GM19351 (cell line): ENCODE measurements around the gene DEFB123.
"Not testable (repeated sequence)": the region's sequence is repeated elsewhere in the genome, so short reads cannot be mapped to it uniquely, and the experiment has no call there.

Experiments
- ATAC-seq: cut with Tn5 transposase; IDR thresholded peaks from one replicate; pipeline ENCODE4 v1.9.1; 2021; ENCODE audit warnings: mild to moderate bottlenecking, moderate library complexity; ENCODE audit not compliant: unreplicated experiment

The DEFB123 gene

GRCh38 chr20:31440012-31440659, at the start of gene DEFB123:
Gene DEFB123, plus strand, starts transcription at chr20:31440632. Its CDS starts 67 bp downstream, at chr20:31440699.
- no peak for ATAC-seq

- no peak for ATAC-seq
Observed at GRCh38 chr20:31392836-31393235, 47.6 kb upstream of the DEFB123 start.

- ATAC-seq, result no peak
Observed at GRCh38 chr20:31394900-31395299, 45.5 kb upstream of the DEFB123 start.

- ATAC-seq, result no peak
Observed at GRCh38 chr20:31403886-31404285, 36.5 kb upstream of the DEFB123 start.

GRCh38 chr20:31406115-31406514, 34.3 kb upstream of the DEFB123 start, which contains the start of gene DEFB121:
Gene DEFB121, minus strand, starts transcription at chr20:31406215. Its CDS starts 63 bp downstream, at chr20:31406152.
- ATAC-seq, result no peak

- ATAC-seq, result no peak
Observed at GRCh38 chr20:31410011-31410410, 30.4 kb upstream of the DEFB123 start.

- ATAC-seq, result no peak
Observed at GRCh38 chr20:31414381-31414780, 26.1 kb upstream of the DEFB123 start.

GRCh38 chr20:31415653-31416052, 24.8 kb upstream of the DEFB123 start:
- ATAC-seq, result no peak

GRCh38 chr20:31418307-31418706, 22.1 kb upstream of the DEFB123 start:
- no peak for ATAC-seq

- ATAC-seq, result no peak
Observed at GRCh38 chr20:31425797-31426196, 14.6 kb upstream of the DEFB123 start.

- ATAC-seq, result not testable (repeated sequence)
Observed at GRCh38 chr20:31426891-31427551, 13.4 kb upstream of the DEFB123 start.

GRCh38 chr20:31427576-31427975, 12.9 kb upstream of the DEFB123 start:
- ATAC-seq, result not testable (repeated sequence)

GRCh38 chr20:31430568-31431115, 9.8 kb upstream of the DEFB123 start:
- no peak for ATAC-seq

- no peak for ATAC-seq
Observed at GRCh38 chr20:31446084-31446819, 5.8 kb downstream of the DEFB123 start.

- no peak for ATAC-seq
Observed at GRCh38 chr20:31449511-31450414, 9.3 kb downstream of the DEFB123 start.

- ATAC-seq, result no peak
Observed at GRCh38 chr20:31452575-31452974, 12.1 kb downstream of the DEFB123 start.

GRCh38 chr20:31454361-31454760, 13.9 kb downstream of the DEFB123 start:
- ATAC-seq, result no peak

GRCh38 chr20:31470946-31471345, 30.5 kb downstream of the DEFB123 start:
- not testable (repeated sequence) for ATAC-seq

GRCh38 chr20:31472395-31473330, 32.2 kb downstream of the DEFB123 start:
- ATAC-seq, result no peak
